Stimulated activated naive B cell treated with anti-CD40 and anti-IgM and Interleukin-4, amounts not matched to agents 10 μg/mL and 1 μg/mL and 100 μg/mL, for 72 hours (primary cell): ENCODE measurements around the gene ZFAND3.

Source experiments
- ATAC-seq, 2 donors: fragments of 150-1000 bp; cut with Tn5 transposase; replicated peaks; 2 replicates each; pipeline ENCODE4 v1.10.0; 2021; ENCODE audit warnings: moderate library complexity in 1 of 2
- DNase-seq: peaks from one replicate; pipeline ENCODE4 v3.0.0; 2021
- H3K27ac Mint-ChIP-seq: one replicate; pipeline ENCODE4 v1.8.0; 2022; ENCODE audit warnings: mild to moderate bottlenecking, mixed read lengths
- H3K27me3 Mint-ChIP-seq, 2 donors: one replicate each; pipeline ENCODE4 v1.8.0; 2022; ENCODE audit warnings: mixed read lengths in 2 of 2
- H3K36me3 Mint-ChIP-seq, 2 donors: one replicate each; pipeline ENCODE4 v1.8.0; 2022; ENCODE audit warnings: mixed read lengths in 2 of 2, mild to moderate bottlenecking in 1 of 2
- H3K4me1 Mint-ChIP-seq, 2 donors: one replicate each; pipeline ENCODE4 v1.8.0; 2022; ENCODE audit warnings: mixed read lengths in 2 of 2, mild to moderate bottlenecking in 1 of 2
- H3K4me3 Mint-ChIP-seq, 2 donors: one replicate each; pipeline ENCODE4 v1.8.0; 2022; ENCODE audit warnings: mild to moderate bottlenecking in 2 of 2, mixed read lengths in 2 of 2, moderate library complexity in 1 of 2
- H3K9me3 Mint-ChIP-seq, 2 donors: one replicate each; pipeline ENCODE4 v1.8.0; 2022; ENCODE audit warnings: mixed read lengths in 2 of 2, mild to moderate bottlenecking in 1 of 2

ZFAND3 gene

DNA sequence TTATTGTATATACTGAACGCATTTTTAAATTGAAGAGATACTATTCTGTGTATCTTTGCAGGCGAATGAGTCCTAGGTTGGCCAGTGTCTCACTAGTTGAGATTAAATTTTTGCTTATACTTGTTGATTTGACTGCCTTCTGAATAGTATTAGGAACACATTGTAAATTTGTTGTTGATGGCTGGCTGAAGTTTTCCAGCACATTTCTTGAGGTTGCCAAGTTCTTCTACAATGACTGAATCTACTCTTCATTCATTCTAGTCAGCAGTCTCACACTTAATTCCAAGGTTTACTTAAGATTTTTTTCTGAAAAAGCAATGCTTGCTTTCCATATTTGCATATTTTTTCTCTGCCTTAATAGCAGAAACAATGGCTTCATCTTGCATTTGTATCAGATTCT is 151.7 kb downstream of the ZFAND3 start:
- no peak overlapping the region for H3K4me3 Mint-ChIP-seq
- peaks cover 0 to 1% of the 10 kb centered on the region in 2 donors for H3K9me3 Mint-ChIP-seq
- no peaks in the 10 kb centered on the region for H3K27me3 Mint-ChIP-seq
- peaks cover 12 to 57% of the 10 kb centered on the region in 2 donors for H3K4me1 Mint-ChIP-seq
- DNase-seq, result no peak
- no peak for ATAC-seq
- H3K27ac Mint-ChIP-seq, result no peak overlapping the region
- H3K36me3 Mint-ChIP-seq, result peaks cover 14 to 41% of the 10 kb centered on the region in 2 donors

- peak overlapping the region; percentile 62 for H3K27ac Mint-ChIP-seq
- ATAC-seq, result no peak
- H3K9me3 Mint-ChIP-seq, result peaks cover 4% of the 10 kb centered on the region in 2 donors
- peaks cover 15 to 53% of the 10 kb centered on the region in 2 donors for H3K4me1 Mint-ChIP-seq
- no peaks in the 10 kb centered on the region for H3K27me3 Mint-ChIP-seq
- no peak for DNase-seq
- no peak overlapping the region for H3K4me3 Mint-ChIP-seq
- H3K36me3 Mint-ChIP-seq, result peaks cover 18 to 44% of the 10 kb centered on the region in 2 donors
Measured at GRCh38 chr6:37971711-37972390, 152.3 kb downstream of the ZFAND3 start.

DNA sequence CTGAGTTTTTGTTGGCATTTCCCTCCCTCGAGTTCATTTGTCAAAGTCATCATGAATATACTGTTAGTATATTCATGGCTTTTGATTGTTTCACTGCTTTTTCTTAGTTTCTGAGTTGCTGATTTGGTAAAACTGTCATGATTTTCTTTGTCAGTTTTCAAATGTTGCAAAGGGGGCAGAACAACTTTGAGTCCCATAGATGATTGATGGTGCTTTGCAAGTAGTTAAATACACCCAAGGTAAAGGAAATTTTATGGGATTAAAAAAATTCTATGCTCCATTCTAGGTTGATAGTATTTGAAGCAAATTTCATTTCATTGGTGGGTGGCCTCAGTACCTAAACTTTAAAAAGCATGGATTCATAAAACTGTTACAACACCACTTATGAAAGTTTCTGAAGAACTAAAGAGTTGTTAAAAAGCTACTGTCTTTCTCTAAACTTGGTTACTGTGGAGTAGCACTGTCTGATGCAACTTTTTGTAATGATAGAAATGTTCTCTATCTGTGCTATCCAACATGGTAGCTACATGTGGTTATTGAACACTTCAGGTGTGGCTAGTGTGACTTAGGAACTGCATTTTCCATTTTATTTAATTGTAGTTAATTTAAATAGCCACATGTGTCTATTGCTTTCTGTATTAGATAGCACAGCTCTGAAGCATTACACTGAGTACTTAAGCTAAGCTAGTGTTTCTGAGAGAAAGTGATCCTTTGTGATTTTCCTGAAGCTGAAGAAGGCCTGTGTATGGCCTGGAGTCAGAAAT is 153.6 kb downstream of the ZFAND3 start:
- DNase-seq (no peak), ATAC-seq (no peak)
- peaks cover 4% of the 10 kb centered on the region in 2 donors for H3K9me3 Mint-ChIP-seq
- H3K4me1 Mint-ChIP-seq, result peaks cover 16 to 46% of the 10 kb centered on the region in 2 donors
- H3K27ac Mint-ChIP-seq, result no peak overlapping the region
- H3K4me3 Mint-ChIP-seq, result no peak overlapping the region
- no peaks in the 10 kb centered on the region for H3K27me3 Mint-ChIP-seq
- H3K36me3 Mint-ChIP-seq, result peaks cover 21 to 40% of the 10 kb centered on the region in 2 donors

DNA sequence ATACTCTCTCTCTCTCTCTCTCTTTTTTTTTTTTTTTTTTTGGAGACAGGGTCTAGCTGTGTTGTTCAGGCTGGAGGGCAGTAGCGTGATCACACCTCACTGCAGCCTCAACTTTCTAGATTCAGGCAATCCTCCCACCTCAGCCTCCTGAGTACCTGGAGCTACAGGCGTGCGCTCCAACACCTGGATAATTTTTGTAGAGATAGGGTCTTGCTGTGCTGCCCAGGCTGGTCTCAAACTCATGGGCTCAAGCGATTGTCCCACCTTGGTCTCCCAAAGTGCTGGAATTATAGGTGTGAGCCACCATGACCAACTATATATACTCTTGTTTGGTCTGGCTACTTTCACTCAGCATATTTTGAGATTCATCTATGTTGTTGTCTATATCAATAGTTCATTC is 154.9 kb downstream of the ZFAND3 start:
- no peak overlapping the region for H3K4me3 Mint-ChIP-seq
- H3K4me1 Mint-ChIP-seq, result peaks cover 18 to 46% of the 10 kb centered on the region in 2 donors
- DNase-seq, result no peak
- H3K9me3 Mint-ChIP-seq, result peaks cover 4 to 5% of the 10 kb centered on the region in 2 donors
- peaks cover 15 to 34% of the 10 kb centered on the region in 2 donors for H3K36me3 Mint-ChIP-seq
- no peak overlapping the region for H3K27ac Mint-ChIP-seq
- no peaks in the 10 kb centered on the region for H3K27me3 Mint-ChIP-seq
- ATAC-seq, result no peak

- Mint-ChIP-seq H3K27ac (no peak overlapping the region), H3K9me3 (peaks cover 4 to 5% of the 10 kb centered on the region in 2 donors), H3K27me3 (no peaks in the 10 kb centered on the region), H3K36me3 (peaks cover 15 to 34% of the 10 kb centered on the region in 2 donors), H3K4me1 (peaks cover 21 to 49% of the 10 kb centered on the region in 2 donors), H3K4me3 (no peak overlapping the region)
- DNase-seq (no peak), ATAC-seq (no peak)
Measured at GRCh38 chr6:37974943-37975342, 155.4 kb downstream of the ZFAND3 start.

GRCh38 chr6:37977715-37978114 is 158.2 kb downstream of the ZFAND3 start:
- Mint-ChIP-seq H3K27me3 (no peaks in the 10 kb centered on the region), H3K27ac (peak overlapping the region; percentile 6), H3K9me3 (peaks cover 4 to 5% of the 10 kb centered on the region in 2 donors), H3K36me3 (peaks cover 15 to 34% of the 10 kb centered on the region in 2 donors), H3K4me3 (no peak overlapping the region), H3K4me1 (peaks cover 36 to 51% of the 10 kb centered on the region in 2 donors)
- DNase-seq (no peak), ATAC-seq (no peak)

GRCh38 chr6:37979392-37980221 is 160.1 kb downstream of the ZFAND3 start:
- H3K27ac Mint-ChIP-seq, result no peak overlapping the region
- peaks cover 4 to 5% of the 10 kb centered on the region in 2 donors for H3K9me3 Mint-ChIP-seq
- no peak overlapping the region for H3K4me3 Mint-ChIP-seq

DNA sequence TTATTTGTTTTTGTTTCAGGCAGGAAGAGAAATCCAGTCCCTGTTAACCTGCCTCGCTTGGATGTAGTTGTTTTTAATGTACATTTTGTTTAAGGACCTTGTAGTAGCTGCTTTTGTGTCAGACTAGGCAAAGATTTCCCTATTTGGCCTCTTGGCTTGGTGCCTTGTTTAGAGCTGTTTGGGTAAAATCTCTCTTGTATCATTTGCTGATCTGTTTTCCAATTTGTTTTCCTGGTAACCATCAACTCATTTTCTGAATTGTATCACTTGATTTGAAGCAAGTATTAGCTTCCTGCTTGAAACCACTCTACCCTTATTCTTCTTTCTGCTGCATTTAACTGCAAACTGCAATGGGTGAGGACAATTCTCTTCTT is 160.7 kb downstream of the ZFAND3 start:
- Mint-ChIP-seq H3K27me3 (no peaks in the 10 kb centered on the region), H3K27ac (no peak overlapping the region)

More at GRCh38 chr6:37979392-37980221, 160.1 kb downstream of the ZFAND3 start:
- Mint-ChIP-seq H3K36me3 (peaks cover 11 to 30% of the 10 kb centered on the region in 2 donors), H3K27me3 (no peaks in the 10 kb centered on the region), H3K4me1 (peaks cover 42 to 60% of the 10 kb centered on the region in 2 donors)
- no peak for DNase-seq
- ATAC-seq, result no peak

DNA sequence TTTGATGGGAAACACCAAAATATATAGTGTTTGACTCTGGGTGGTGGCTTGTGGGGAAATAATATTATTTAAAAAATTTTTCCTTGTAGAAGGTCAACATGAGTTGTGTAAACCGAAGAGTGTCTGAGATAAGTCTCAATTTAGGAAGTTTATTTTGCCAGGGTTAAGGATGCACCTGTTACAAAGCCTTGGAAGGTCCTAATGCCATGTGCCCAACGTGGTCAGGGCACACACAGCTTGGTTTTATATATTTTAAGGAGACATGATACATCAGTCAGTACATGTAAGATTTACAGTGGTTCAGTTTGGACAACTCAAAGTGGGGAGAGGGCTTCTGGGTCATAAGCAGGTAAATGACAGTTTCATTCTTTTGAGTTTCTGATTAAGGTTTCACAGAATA is 162.1 kb downstream of the ZFAND3 start:
- no peak overlapping the region for H3K4me3 Mint-ChIP-seq
- no peak overlapping the region for H3K27ac Mint-ChIP-seq
- H3K4me1 Mint-ChIP-seq, result peaks cover 43 to 75% of the 10 kb centered on the region in 2 donors
- peaks cover 7 to 15% of the 10 kb centered on the region in 2 donors for H3K36me3 Mint-ChIP-seq
- peaks cover 1 to 3% of the 10 kb centered on the region in 2 donors for H3K9me3 Mint-ChIP-seq
- H3K27me3 Mint-ChIP-seq, result no peaks in the 10 kb centered on the region
- no peak for ATAC-seq
- no peak for DNase-seq

More for the DNA sequence above, 160.7 kb downstream of the ZFAND3 start:
- Mint-ChIP-seq H3K4me1 (peaks cover 42 to 61% of the 10 kb centered on the region in 2 donors), H3K4me3 (no peak overlapping the region), H3K9me3 (peaks cover 4 to 5% of the 10 kb centered on the region in 2 donors), H3K36me3 (peaks cover 9 to 25% of the 10 kb centered on the region in 2 donors)
- ATAC-seq, result no peak
- DNase-seq, result no peak

DNA sequence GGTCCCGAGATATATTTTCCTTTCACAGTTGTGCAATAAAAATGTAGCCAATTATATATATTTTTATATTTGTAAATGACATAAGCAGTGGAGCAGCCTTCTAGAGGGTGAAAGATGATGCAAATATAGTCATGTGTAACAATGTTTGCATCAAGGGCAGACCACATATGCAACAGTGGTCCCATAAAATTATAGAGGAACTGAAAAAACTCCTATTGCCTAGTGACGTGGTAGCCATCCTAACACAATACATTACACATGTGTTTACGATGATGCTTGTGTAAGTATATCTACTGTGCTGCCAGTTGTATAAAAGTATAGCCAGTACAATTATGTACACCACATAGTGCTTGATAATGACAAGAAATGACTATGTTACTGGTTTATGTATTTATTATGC is 162.8 kb downstream of the ZFAND3 start:
- Mint-ChIP-seq H3K9me3 (peaks cover 0 to 2% of the 10 kb centered on the region in 2 donors), H3K4me3 (no peak overlapping the region), H3K27me3 (no peaks in the 10 kb centered on the region), H3K27ac (no peak overlapping the region), H3K36me3 (peaks cover 6 to 12% of the 10 kb centered on the region in 2 donors), H3K4me1 (peaks cover 46 to 82% of the 10 kb centered on the region in 2 donors)
- DNase-seq (no peak), ATAC-seq (peak; percentile 85 to 86)

DNA sequence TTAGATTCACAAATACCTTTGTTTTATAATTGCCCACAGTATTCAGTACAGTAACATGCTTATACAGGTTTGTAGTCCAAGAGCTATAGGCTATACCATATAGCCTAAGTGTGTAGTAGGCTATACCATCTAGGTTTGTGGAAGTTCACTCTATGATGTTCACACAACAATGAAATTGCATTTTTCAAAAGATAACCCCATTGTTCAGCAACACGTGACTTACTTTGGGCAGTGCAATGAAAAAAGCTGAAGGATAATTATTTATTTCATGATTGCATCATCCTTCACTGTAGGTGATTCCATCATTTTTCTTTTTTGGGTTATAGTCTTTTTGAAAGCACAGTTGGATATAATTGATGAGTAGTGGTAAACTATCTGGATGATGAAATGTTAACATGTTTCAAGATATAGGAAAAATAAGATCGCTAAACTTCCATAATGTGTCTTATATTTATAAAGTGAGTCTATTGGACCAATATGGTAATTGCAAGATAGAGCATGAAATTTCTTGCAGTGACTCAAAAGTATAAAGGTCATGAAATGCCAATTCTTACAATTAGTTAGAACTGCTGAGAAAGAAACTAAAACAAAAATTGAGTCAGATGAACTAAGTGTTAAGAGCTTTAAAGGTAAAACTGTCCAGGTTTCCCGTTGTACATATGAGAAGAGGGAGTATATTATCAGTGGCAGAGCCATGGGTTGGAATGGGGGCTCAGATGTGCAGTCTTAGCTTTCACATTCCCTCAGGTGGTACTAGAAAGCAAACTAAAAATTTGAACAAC is 164.4 kb downstream of the ZFAND3 start:
- Mint-ChIP-seq H3K9me3 (no peaks in the 10 kb centered on the region), H3K27me3 (no peaks in the 10 kb centered on the region), H3K36me3 (peaks cover 3% of the 10 kb centered on the region in 2 donors), H3K4me3 (no peak overlapping the region), H3K4me1 (peaks cover 48 to 83% of the 10 kb centered on the region in 2 donors), H3K27ac (peak overlapping the region; percentile 80)
- ATAC-seq, result peak; percentile 67 to 69
- DNase-seq, result no peak

DNA sequence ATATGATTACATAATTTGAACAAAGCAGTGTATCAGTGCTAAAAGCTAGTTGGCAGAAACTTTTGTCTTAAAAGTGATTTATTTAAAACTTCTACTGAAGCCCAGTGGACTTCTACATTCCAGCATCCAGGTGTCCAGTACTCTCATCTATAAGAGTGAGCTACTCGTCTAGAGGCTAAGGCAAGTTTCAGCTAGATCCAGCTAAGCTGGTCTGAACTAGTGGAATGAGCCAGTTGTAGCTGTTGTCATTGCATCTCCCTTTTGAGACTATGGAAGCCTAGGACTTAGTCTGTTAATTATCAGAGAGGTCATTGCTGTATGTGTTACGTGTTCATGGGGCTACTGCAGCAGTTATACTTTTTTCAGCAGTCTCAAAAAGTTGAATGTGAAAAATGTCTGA is 165.1 kb downstream of the ZFAND3 start:
- ATAC-seq, result no peak
- Mint-ChIP-seq H3K27me3 (no peaks in the 10 kb centered on the region), H3K4me1 (peaks cover 47 to 83% of the 10 kb centered on the region in 2 donors), H3K36me3 (peaks cover 3% of the 10 kb centered on the region in 2 donors), H3K9me3 (no peaks in the 10 kb centered on the region), H3K4me3 (no peak overlapping the region), H3K27ac (peak overlapping the region; percentile 80)
- DNase-seq, result no peak

DNA sequence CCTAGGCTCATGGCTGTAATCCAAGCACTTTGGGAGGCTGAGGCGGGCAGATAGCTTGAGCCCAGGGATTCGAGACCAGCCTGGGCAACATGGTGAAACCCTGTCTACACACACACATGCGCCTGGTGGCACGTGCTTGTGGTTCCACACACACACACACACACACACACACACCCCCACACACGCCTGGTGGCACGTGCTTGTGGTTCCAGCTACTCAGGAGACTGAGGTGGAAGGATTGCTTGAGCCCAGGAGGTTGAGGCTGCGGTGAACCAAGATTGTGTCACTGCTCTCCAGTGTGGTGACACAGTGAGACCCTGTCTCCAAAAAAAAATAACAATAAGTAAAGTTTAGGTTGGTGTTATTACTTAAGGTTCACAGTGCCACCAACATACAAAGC is 165.8 kb downstream of the ZFAND3 start:
- H3K27ac Mint-ChIP-seq, result no peak overlapping the region
- no peak for DNase-seq
- H3K4me3 Mint-ChIP-seq, result no peak overlapping the region
- ATAC-seq, result no peak
- H3K4me1 Mint-ChIP-seq, result peaks cover 44 to 78% of the 10 kb centered on the region in 2 donors
- H3K27me3 Mint-ChIP-seq, result no peaks in the 10 kb centered on the region
- H3K9me3 Mint-ChIP-seq, result no peaks in the 10 kb centered on the region
- H3K36me3 Mint-ChIP-seq, result peaks cover 3% of the 10 kb centered on the region in 2 donors
